COLO668 (cell line): Measurements from ENCODE around the gene CUL4A.

ENCODE experiments used
- DNase-seq: peaks from one replicate; lab custom pipeline; 2025; ENCODE audit not compliant: unreplicated experiment; lab: John Stamatoyannopoulos, UW

Gene CUL4A

GRCh38 chr13:113207890-113208420 is 1.5 kb upstream of the CUL4A start:
- peak; percentile 79 for DNase-seq

- DNase-seq = peak; percentile 100
These were observed 735 bp upstream of the CUL4A start, which contains the start of gene PCID2 for GRCh38 chr13:113208421-113209335. Gene PCID2, minus strand, starts transcription at chr13:113208669. Its CDS starts 35 bp downstream, at chr13:113208634.

GRCh38 chr13:113209759-113210421 is 477 bp downstream of the CUL4A start:
- peak; percentile 88 for DNase-seq

GRCh38 chr13:113210833-113211232 is 1.4 kb downstream of the CUL4A start:
- DNase-seq = no peak

- DNase-seq = peak; percentile 63
These were observed 2.4 kb downstream of the CUL4A start for GRCh38 chr13:113211774-113212173.

- peak; percentile 74 for DNase-seq
These were observed 7.0 kb downstream of the CUL4A start for GRCh38 chr13:113216254-113217048.

GRCh38 chr13:113218586-113218985 is 9.2 kb downstream of the CUL4A start:
- DNase-seq = no peak

- no peak for DNase-seq
These were observed 10.0 kb downstream of the CUL4A start for GRCh38 chr13:113219256-113219940.

- no peak for DNase-seq
These were observed 10.8 kb downstream of the CUL4A start for GRCh38 chr13:113220141-113220598.

- no peak for DNase-seq
These were observed 11.5 kb downstream of the CUL4A start for GRCh38 chr13:113220877-113221276.

- DNase-seq = no peak
These were observed 13.7 kb downstream of the CUL4A start for GRCh38 chr13:113223070-113223469.

- no peak for DNase-seq
These were observed 15.1 kb downstream of the CUL4A start for GRCh38 chr13:113224486-113224885.

GRCh38 chr13:113225515-113225914 is 16.1 kb downstream of the CUL4A start:
- DNase-seq = no peak

GRCh38 chr13:113226873-113227450 is 17.5 kb downstream of the CUL4A start:
- no peak for DNase-seq

- DNase-seq = no peak
These were observed 19.7 kb downstream of the CUL4A start for GRCh38 chr13:113229161-113229560.

- no peak for DNase-seq
These were observed 20.4 kb downstream of the CUL4A start for GRCh38 chr13:113229791-113230190.

- DNase-seq = no peak
These were observed 22.1 kb downstream of the CUL4A start for GRCh38 chr13:113231306-113232207.

- no peak for DNase-seq
These were observed 23.0 kb downstream of the CUL4A start for GRCh38 chr13:113232208-113233003.
